HepG2 (cell line): ENCODE measurements around the gene CENPP. TPM values are rescaled to one million over a fixed set of nuclear protein-coding genes. Genes with fewer than 3 reads are reported as not detected.

Source experiments
- ATAC-seq: fragments of 200-7000 bp; cut with Tn5 transposase; 3 replicates; pipeline ENCODE4 v1.9.1; 2020; ENCODE audit warnings: mild to moderate bottlenecking, moderate library complexity
- BruUV-seq: library from RNA; stranded (reverse); fragments of 400-500 nt; replicated peaks from 2 replicates; lab custom pipeline; 2021; lab: Mats Ljungman, UMichigan
- CTCF ChIA-PET: fragments of 300-600 bp; formaldehyde crosslinking; extraction: SDS; loops from one replicate; lab custom pipeline; 2021; ENCODE audit warnings: low total read pairs, inconsistent platforms, low intra/inter-chr PET ratio; lab: Yijun Ruan, JAX
- POLR2A ChIA-PET: fragments of 350-600 bp; sonication (Branson Sonifier 250); formaldehyde crosslinking; loops from one replicate; lab custom pipeline; 2020; ENCODE audit warnings: antibody characterized with exemption, inconsistent platforms; lab: Yijun Ruan, JAX
- DNase-seq: peaks from one replicate; pipeline ENCODE4 v3.0.0-alpha.2; 2015; ENCODE audit warnings: low spot score
- FAIRE-seq: peaks from 3 replicates; lab custom pipeline; 2011; peaks lifted over from hg19 to GRCh38; lab: Jason Lieb, UNC
- H2AFZ ChIP-seq: one replicate; pipeline ENCODE4 v1.6.1; 2011; ENCODE audit warnings: low read length, inconsistent platforms
- H3K27ac ChIP-seq: fragments of 300-600 bp; 3 replicates; pipeline ENCODE4 v1.8.0; 2011; ENCODE audit warnings: mixed run types, mild to moderate bottlenecking, mixed read lengths, low read length, inconsistent platforms; ENCODE audit not compliant: insufficient read depth; ENCODE audit errors: extremely low read length
- H3K27me3 ChIP-seq, 2 experiments: fragments of 200-600 bp in 1 of 2; 2 replicates in 1 of 2; 3 replicates in 1 of 2; pipeline versions ENCODE4 v1.6.0 to v1.8.0; 2011; ENCODE audit warnings: low read length in 2 of 2, mild to moderate bottlenecking in 2 of 2, moderate library complexity in 2 of 2, inconsistent platforms in 1 of 2; ENCODE audit not compliant: insufficient read depth in 2 of 2, control insufficient read depth in 1 of 2
- H3K36me3 ChIP-seq, 2 experiments: fragments of 200-600 bp in 1 of 2; replicated peaks in 1 of 2; 2 replicates in 1 of 2; 3 replicates in 1 of 2; pipeline versions ENCODE4 v1.5.1 to v1.8.0; 2011; ENCODE audit warnings: low read length in 2 of 2, inconsistent platforms in 1 of 2; ENCODE audit not compliant: insufficient read depth in 2 of 2, control insufficient read depth in 1 of 2
- H3K4me1 ChIP-seq: 2 replicates; pipeline ENCODE4 v1.5.1; 2012; ENCODE audit warnings: low read length, inconsistent platforms; ENCODE audit not compliant: insufficient read depth
- H3K4me2 ChIP-seq: 2 replicates; pipeline ENCODE4 v1.6.0; 2011; ENCODE audit warnings: low read depth, low read length, inconsistent platforms
- H3K4me3 ChIP-seq, 3 experiments: fragments of 200-600 bp in 1 of 3; sonication (generic), shearing (Covaris generic) in 1 of 3; replicated peaks in 1 of 3; 2 replicates each; pipeline ENCODE4 v1.5.1; 2011 to 2016; ENCODE audit warnings: low read length in 3 of 3, inconsistent platforms in 2 of 3, low read depth in 2 of 3, mild to moderate bottlenecking in 2 of 3, control low read depth in 1 of 3, mixed read lengths in 1 of 3; ENCODE audit not compliant: insufficient read depth in 1 of 3
- H3K79me2 ChIP-seq: one replicate; pipeline ENCODE4 v1.6.1; 2011; ENCODE audit warnings: low read length, inconsistent platforms; ENCODE audit not compliant: insufficient read depth
- H3K9ac ChIP-seq: 2 replicates; pipeline ENCODE4 v1.6.0; 2011; ENCODE audit warnings: mild to moderate bottlenecking, low read depth, low read length, inconsistent platforms; ENCODE audit not compliant: insufficient read depth
- H3K9me3 ChIP-seq: 2 replicates; pipeline ENCODE4 v1.5.1; 2012; ENCODE audit warnings: mild to moderate bottlenecking, low read length
- H4K20me1 ChIP-seq: 2 replicates; pipeline ENCODE4 v1.6.0; 2011; ENCODE audit warnings: inconsistent platforms, mild to moderate bottlenecking, low read length, moderate library complexity; ENCODE audit not compliant: insufficient read depth
- AGO1 ChIP-seq: fragments of 200-400 bp; formaldehyde crosslinking; IDR thresholded peaks from 2 replicates; pipeline ENCODE4 v1.6.1; 2017; ENCODE audit warnings: mild to moderate bottlenecking, low read depth, low read length, moderate library complexity; ENCODE audit not compliant: poor library complexity, severe bottlenecking
- CBFB ChIP-seq: sonication (generic); formaldehyde crosslinking; IDR thresholded peaks from 2 replicates; pipeline ENCODE4 v1.4.0; 2020; ENCODE audit warnings: missing genetic modification reagents
- CBX5 ChIP-seq: sonication (generic); formaldehyde crosslinking; IDR thresholded peaks from 2 replicates; pipeline ENCODE4 v1.4.0; 2020; ENCODE audit warnings: missing genetic modification reagents, borderline replicate concordance
- ELF1 ChIP-seq: sonication (generic); formaldehyde crosslinking; IDR thresholded peaks from 2 replicates; pipeline ENCODE4 v1.4.0; 2020; ENCODE audit warnings: missing genetic modification reagents
- ERF ChIP-seq: IDR thresholded peaks from 2 replicates; pipeline ENCODE4 v1.6.1; 2018; ENCODE audit warnings: missing biosample characterization, missing genetic modification reagents
- GFI1 ChIP-seq: sonication (generic); formaldehyde crosslinking; IDR thresholded peaks from 2 replicates; pipeline ENCODE4 v1.5.0; 2020; ENCODE audit warnings: missing genetic modification reagents, mild to moderate bottlenecking, borderline replicate concordance
- KAT2B ChIP-seq: fragments of 150-350 bp; IDR thresholded peaks from 2 replicates; pipeline ENCODE4 v1.6.1; 2014; ENCODE audit warnings: low read depth, low read length, borderline replicate concordance
- MAF1 ChIP-seq: sonication (generic); formaldehyde crosslinking; IDR thresholded peaks from 2 replicates; pipeline ENCODE4 v1.5.0; 2020; ENCODE audit warnings: missing genetic modification reagents, borderline replicate concordance
- MXI1 ChIP-seq: IDR thresholded peaks from 3 replicates; pipeline ENCODE4 v1.6.1; 2012; ENCODE audit warnings: low read depth, low read length, inconsistent platforms, borderline replicate concordance
- NPAS2 ChIP-seq: sonication (generic); formaldehyde crosslinking; IDR thresholded peaks from 2 replicates; pipeline ENCODE4 v1.8.0; 2022; ENCODE audit warnings: mild to moderate bottlenecking, missing genetic modification reagents, borderline replicate concordance
- RAD21 ChIP-seq: fragments of 450-650 bp; formaldehyde crosslinking; IDR thresholded peaks from 2 replicates; pipeline ENCODE4 v1.5.0; 2020; ENCODE audit warnings: mild to moderate bottlenecking
- SNAPC2 ChIP-seq: sonication (generic); formaldehyde crosslinking; IDR thresholded peaks from 2 replicates; pipeline ENCODE4 v1.8.1; 2022; ENCODE audit warnings: mild to moderate bottlenecking, missing genetic modification reagents
- ZNF569 ChIP-seq: sonication (generic); formaldehyde crosslinking; IDR thresholded peaks from 2 replicates; pipeline ENCODE4 v1.5.0; 2020; ENCODE audit warnings: mild to moderate bottlenecking, missing genetic modification reagents, moderate library complexity, borderline replicate concordance
- ZNF572 ChIP-seq: sonication (generic); formaldehyde crosslinking; IDR thresholded peaks from 2 replicates; pipeline ENCODE4 v1.5.1; 2020; ENCODE audit warnings: mild to moderate bottlenecking, missing genetic modification reagents
- ZNF775 ChIP-seq: sonication (generic); formaldehyde crosslinking; IDR thresholded peaks from 2 replicates; pipeline ENCODE4 v1.4.0; 2020; ENCODE audit warnings: missing genetic modification reagents, mild to moderate bottlenecking, moderate library complexity, borderline replicate concordance
- WGBS: methylation state at CpG from one replicate; pipeline ENCODE4 v1.1.6; 2017; ENCODE audit warnings: low lambda C conversion rate; 5-methylcytosine and 5-hydroxymethylcytosine counted together
- in situ Hi-C: cut with HindIII; loops from 2 replicates; pipeline ENCODE4 v1.10.0; 2017; ENCODE audit warnings: low pct_unique_long_range_greater_than_20kb; ENCODE audit not compliant: extremely low pct_ligation_motif_present
- intact Hi-C: fragments of 100-400 bp; cut with micrococcal nuclease; formaldehyde crosslinking; loops from one replicate; pipeline ENCODE4 v1.10.0; 2022; ENCODE audit not compliant: unreplicated experiment
- polyA plus RNA-seq, 8 experiments: library from polyadenylated mRNA; depleted of rRNA in 3 of 8; stranded (reverse) in 7 of 8; unstranded in 1 of 8; fragments of >200 nt; fragmentation: Illumina TruSeq in 4 of 8; extraction: Trizol in 4 of 8; gene quantifications; 2 replicates each; pipeline versions ENCODE4 v1.2.1 to v1.2.3, GENCODE V29; 2011 to 2016; ENCODE audit warnings: low read depth in 4 of 8, missing spikeins in 1 of 8, mixed read lengths in 1 of 8; ENCODE audit not compliant: insufficient read depth in 1 of 8
- total RNA-seq, 5 experiments: library from RNA; depleted of rRNA; stranded (reverse); fragments of >200 nt; fragmentation: Illumina TruSeq; extraction: Trizol; gene quantifications; 2 replicates each; pipeline ENCODE4 v1.2.3, GENCODE V29; 2016; ENCODE audit warnings: low read depth in 1 of 5
- TF ChIP-seq, protein P1 (sequence below): sonication (generic); formaldehyde crosslinking; IDR thresholded peaks from 2 replicates; pipeline ENCODE4 v1.9.0; 2021; ENCODE audit warnings: missing genetic modification reagents, mild to moderate bottlenecking, borderline replicate concordance
- TF ChIP-seq, protein P2 (sequence below): sonication (generic); formaldehyde crosslinking; IDR thresholded peaks from 2 replicates; pipeline ENCODE4 v1.4.0; 2020; ENCODE audit warnings: missing genetic modification reagents

CENPP gene
- total and polyA plus RNA-seq, 2 of the 13 experiments (the other 11 are each of a cell fraction or from before 2014, with no cell fraction given): 2.0 to 11.4 TPM

DNA sequence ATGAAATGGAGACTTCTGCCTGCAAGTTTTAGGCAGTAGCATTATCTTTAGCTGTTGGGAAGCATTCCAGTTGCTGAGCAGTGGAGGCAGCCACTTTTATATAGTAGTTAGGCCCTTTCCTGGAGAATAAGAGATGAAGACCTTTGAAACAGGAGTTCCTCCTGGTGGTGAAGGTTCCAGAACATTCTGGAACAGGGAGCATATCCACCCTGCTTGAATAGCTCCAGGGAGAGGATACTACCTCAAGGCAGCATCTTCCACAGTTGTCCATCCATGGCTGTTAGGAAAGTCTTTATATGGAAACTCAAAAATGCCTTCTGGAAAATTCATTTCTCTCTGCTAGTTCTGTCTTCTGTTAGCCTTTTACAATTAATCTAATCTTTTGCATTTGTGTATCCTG is 153.6 kb downstream of the CENPP start:
- TF ChIP-seq, protein P1, sequence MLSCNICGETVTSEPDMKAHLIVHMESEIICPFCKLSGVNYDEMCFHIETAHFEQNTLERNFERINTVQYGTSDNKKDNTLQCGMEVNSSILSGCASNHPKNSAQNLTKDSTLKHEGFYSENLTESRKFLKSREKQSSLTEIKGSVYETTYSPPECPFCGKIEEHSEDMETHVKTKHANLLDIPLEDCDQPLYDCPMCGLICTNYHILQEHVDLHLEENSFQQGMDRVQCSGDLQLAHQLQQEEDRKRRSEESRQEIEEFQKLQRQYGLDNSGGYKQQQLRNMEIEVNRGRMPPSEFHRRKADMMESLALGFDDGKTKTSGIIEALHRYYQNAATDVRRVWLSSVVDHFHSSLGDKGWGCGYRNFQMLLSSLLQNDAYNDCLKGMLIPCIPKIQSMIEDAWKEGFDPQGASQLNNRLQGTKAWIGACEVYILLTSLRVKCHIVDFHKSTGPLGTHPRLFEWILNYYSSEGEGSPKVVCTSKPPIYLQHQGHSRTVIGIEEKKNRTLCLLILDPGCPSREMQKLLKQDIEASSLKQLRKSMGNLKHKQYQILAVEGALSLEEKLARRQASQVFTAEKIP (CRISPR knock-in tag): no peak
- TF ChIP-seq NPAS2 (CRISPR knock-in tag) (no peak), ZNF775 (CRISPR knock-in tag) (no peak), RAD21 (CRISPR knock-in tag) (no peak), ERF (CRISPR knock-in tag) (no peak)
- intact Hi-C loops (no loop called here), in situ Hi-C loops (no loop called here)
- ATAC-seq (no peak), DNase-seq (no peak), FAIRE-seq (no peak)
- H3K4me2 ChIP-seq: no peak overlapping the region
- no peaks in the 10 kb centered on the region for H3K79me2 ChIP-seq
- H3K27me3 ChIP-seq: no peaks in the 10 kb centered on the region
- no peak overlapping the region for H3K9ac ChIP-seq
- peaks cover 13% of the 10 kb centered on the region for H3K4me1 ChIP-seq
- ChIA-PET POLR2A (no interaction called here), CTCF (no interaction called here)
- no peak overlapping the region for H2AFZ ChIP-seq
- BruUV-seq: no TSS peak
- no peaks in the 10 kb centered on the region for H3K36me3 ChIP-seq
- H3K27ac ChIP-seq: no peak overlapping the region
- no peaks in the 10 kb centered on the region for H4K20me1 ChIP-seq
- H3K9me3 ChIP-seq: no peaks in the 10 kb centered on the region
- no peak overlapping the region for H3K4me3 ChIP-seq

DNA sequence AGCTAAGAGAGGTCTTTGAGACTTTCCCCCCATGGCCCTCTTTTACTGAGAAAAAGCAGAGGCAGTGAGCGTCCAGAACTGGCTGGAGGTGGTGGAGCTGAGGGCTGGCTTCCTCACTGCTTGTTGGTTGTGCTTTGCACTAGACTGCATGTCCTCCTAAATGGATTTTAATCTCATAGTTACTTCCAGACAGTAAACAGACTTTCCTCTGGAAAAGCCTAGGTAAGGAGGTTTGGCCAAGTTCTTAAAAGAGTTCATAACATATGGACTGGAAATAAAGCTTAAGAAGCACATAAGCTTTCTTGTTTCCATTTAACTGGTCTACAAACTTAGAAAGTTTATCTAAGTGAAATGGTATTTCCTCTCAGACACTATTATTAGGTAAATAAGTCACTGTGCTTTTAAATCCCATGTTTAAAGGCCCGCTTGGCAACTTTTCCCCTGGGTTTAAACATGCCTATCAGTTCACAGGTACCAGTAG is 154.6 kb downstream of the CENPP start:
- Histone ChIP-seq H2AFZ (no peak overlapping the region), H3K27ac (no peak overlapping the region), H3K4me3 (no peak overlapping the region), H3K4me1 (peaks cover 13% of the 10 kb centered on the region), H3K36me3 (no peaks in the 10 kb centered on the region), H4K20me1 (no peaks in the 10 kb centered on the region), H3K9me3 (no peaks in the 10 kb centered on the region), H3K9ac (no peak overlapping the region), H3K79me2 (no peaks in the 10 kb centered on the region), H3K4me2 (no peak overlapping the region), H3K27me3 (no peaks in the 10 kb centered on the region)
- ChIA-PET POLR2A (no interaction called here), CTCF (no interaction called here)
- no TSS peak for BruUV-seq
- FAIRE-seq (no peak), DNase-seq (no peak), ATAC-seq (no peak)
- in situ Hi-C loops (no loop called here), intact Hi-C loops (no loop called here)
- 83% methylated on average over 2 of the region's 2 CpGs for WGBS
- TF ChIP-seq ELF1 (CRISPR knock-in tag) (no peak), SNAPC2 (CRISPR knock-in tag) (no peak), ZNF569 (CRISPR knock-in tag) (no peak), ZNF572 (no peak), CBX5 (no peak), GFI1 (CRISPR knock-in tag) (no peak), KAT2B (no peak), CBFB (CRISPR knock-in tag) (no peak), MAF1 (CRISPR knock-in tag) (no peak), AGO1 (no peak), MXI1 (no peak)
- TF ChIP-seq, protein P2, sequence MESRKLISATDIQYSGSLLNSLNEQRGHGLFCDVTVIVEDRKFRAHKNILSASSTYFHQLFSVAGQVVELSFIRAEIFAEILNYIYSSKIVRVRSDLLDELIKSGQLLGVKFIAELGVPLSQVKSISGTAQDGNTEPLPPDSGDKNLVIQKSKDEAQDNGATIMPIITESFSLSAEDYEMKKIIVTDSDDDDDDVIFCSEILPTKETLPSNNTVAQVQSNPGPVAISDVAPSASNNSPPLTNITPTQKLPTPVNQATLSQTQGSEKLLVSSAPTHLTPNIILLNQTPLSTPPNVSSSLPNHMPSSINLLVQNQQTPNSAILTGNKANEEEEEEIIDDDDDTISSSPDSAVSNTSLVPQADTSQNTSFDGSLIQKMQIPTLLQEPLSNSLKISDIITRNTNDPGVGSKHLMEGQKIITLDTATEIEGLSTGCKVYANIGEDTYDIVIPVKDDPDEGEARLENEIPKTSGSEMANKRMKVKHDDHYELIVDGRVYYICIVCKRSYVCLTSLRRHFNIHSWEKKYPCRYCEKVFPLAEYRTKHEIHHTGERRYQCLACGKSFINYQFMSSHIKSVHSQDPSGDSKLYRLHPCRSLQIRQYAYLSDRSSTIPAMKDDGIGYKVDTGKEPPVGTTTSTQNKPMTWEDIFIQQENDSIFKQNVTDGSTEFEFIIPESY (CRISPR knock-in tag): no peak
